OCI-LY3 (cell line): ENCODE results near the gene GPATCH8.
"Not testable (repeated sequence)": the region's sequence is repeated elsewhere in the genome, so short reads cannot be mapped to it uniquely, and the experiment has no call there.

Experiments
- H2AFZ ChIP-seq: fragments of 200-600, 300-600 bp; shearing (Covaris generic); 2 replicates; pipeline ENCODE4 v1.6.0; 2014; ENCODE audit warnings: antibody characterized with exemption, low read depth, low read length
- H3K27ac ChIP-seq: fragments of 200-600, 300-600 bp; sonication (generic); 2 replicates; pipeline ENCODE4 v1.5.1; 2014; ENCODE audit warnings: mild to moderate bottlenecking, low read length, moderate library complexity, mixed read lengths
- H3K27me3 ChIP-seq: fragments of 200-600, 300-600 bp; sonication (generic); 2 replicates; pipeline ENCODE4 v1.6.1; 2014; ENCODE audit warnings: low read depth, low read length, mixed read lengths
- H3K36me3 ChIP-seq: fragments of 200-600, 300-600 bp; sonication (generic); replicated peaks from 2 replicates; pipeline ENCODE3; 2014; ENCODE audit warnings: low read depth, low read length, mixed read lengths
- H3K4me1 ChIP-seq: fragments of 300-600, 200-600 bp; sonication (generic); 2 replicates; pipeline ENCODE4 v1.6.1; 2014; ENCODE audit warnings: low read length, mixed read lengths
- H3K4me2 ChIP-seq: fragments of 200-600, 300-600 bp; sonication (generic); 2 replicates; pipeline ENCODE4 v1.6.1; 2014; ENCODE audit warnings: low read length, mixed read lengths
- H3K4me3 ChIP-seq: fragments of 300-600, 200-600 bp; sonication (generic); 2 replicates; pipeline ENCODE4 v1.5.1; 2014; ENCODE audit warnings: antibody characterized with exemption, mild to moderate bottlenecking, low read length, moderate library complexity
- H3K79me2 ChIP-seq: fragments of 300-600, 200-600 bp; shearing (Covaris generic); 2 replicates; pipeline ENCODE4 v1.6.1; 2014; ENCODE audit warnings: mild to moderate bottlenecking, low read length, mixed read lengths
- H3K9ac ChIP-seq: fragments of 300-600, 200-600 bp; shearing (Covaris generic); 2 replicates; pipeline ENCODE4 v1.6.0; 2014; ENCODE audit warnings: mild to moderate bottlenecking, low read length, moderate library complexity
- H3K9me3 ChIP-seq: fragments of 200-600, 300-600 bp; shearing (Covaris generic); 2 replicates; pipeline ENCODE4 v1.6.1; 2014; ENCODE audit warnings: low read length, mixed read lengths; ENCODE audit not compliant: insufficient read depth
- H4K20me1 ChIP-seq: fragments of 200-600, 300-600 bp; sonication (generic); 2 replicates; pipeline ENCODE4 v1.6.1; 2016; ENCODE audit warnings: low read length, mixed read lengths; ENCODE audit not compliant: insufficient read depth
- EZH2phosphoT487 ChIP-seq: fragments of 200-600 bp; shearing (Covaris generic); IDR thresholded peaks from 2 replicates; pipeline ENCODE4 v1.6.1; 2018; ENCODE audit warnings: antibody characterized with exemption, mixed run types, low read depth
- TF ChIP-seq, protein P1 (sequence below): fragments of 200-600, 300-600 bp; sonication (generic); IDR thresholded peaks from 2 replicates; pipeline ENCODE4 v1.5.1; 2014; ENCODE audit warnings: antibody characterized with exemption, low read length, low read depth

GPATCH8 gene

DNA sequence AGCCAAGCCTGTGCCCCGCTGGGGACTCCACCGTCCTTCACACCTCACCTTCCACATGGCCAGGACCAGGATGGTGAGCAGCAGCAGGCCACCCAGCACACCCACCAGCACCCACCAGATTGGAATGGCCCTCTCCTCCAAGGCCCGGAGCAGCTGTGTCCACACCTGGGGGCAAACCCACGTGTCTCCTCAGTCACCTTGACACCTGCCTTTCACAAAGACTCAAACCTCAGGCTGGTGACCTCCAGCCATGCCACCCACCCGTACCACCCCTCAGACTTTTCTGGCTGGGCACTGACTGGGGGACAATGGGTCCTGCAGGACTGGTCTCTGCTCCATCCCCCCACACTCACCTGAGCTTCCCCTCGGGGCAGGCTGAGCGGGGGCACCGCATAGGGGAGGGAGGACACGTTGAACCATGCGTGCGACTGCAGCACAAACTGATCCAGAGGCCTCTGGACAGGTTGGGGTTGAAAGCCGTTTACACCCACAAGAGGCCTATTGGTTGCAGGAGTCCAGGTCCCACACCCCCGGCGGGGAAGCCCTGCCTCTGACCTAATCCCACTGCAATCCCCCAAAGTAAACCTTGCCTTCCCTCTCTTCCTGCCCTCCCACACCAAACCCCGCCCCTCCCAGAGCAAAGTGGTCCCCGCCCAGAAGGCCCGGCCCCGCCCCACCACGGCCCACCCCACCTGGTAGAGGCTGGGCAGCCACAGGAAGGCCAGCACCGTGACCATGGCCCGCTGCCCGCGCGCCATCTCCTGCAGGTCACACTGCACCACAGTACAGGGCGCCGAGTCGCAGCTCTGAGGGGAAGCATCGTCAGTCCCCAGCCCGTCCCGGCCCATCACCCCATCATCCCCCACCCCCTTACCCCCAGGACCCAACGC lies 128.7 kb downstream of the GPATCH8 start:
- no peak for TF ChIP-seq EZH2phosphoT487
- TF ChIP-seq, protein P1, sequence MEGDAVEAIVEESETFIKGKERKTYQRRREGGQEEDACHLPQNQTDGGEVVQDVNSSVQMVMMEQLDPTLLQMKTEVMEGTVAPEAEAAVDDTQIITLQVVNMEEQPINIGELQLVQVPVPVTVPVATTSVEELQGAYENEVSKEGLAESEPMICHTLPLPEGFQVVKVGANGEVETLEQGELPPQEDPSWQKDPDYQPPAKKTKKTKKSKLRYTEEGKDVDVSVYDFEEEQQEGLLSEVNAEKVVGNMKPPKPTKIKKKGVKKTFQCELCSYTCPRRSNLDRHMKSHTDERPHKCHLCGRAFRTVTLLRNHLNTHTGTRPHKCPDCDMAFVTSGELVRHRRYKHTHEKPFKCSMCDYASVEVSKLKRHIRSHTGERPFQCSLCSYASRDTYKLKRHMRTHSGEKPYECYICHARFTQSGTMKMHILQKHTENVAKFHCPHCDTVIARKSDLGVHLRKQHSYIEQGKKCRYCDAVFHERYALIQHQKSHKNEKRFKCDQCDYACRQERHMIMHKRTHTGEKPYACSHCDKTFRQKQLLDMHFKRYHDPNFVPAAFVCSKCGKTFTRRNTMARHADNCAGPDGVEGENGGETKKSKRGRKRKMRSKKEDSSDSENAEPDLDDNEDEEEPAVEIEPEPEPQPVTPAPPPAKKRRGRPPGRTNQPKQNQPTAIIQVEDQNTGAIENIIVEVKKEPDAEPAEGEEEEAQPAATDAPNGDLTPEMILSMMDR: no peak
- Histone ChIP-seq H3K9me3 (no peaks in the 10 kb centered on the region), H3K9ac (no peak overlapping the region), H3K4me2 (peak overlapping the region; percentile 41), H3K4me1 (no peaks in the 10 kb centered on the region), H3K4me3 (peak overlapping the region; percentile 27; the same call in 1 of the 2 replicates), H3K27me3 (no peaks in the 10 kb centered on the region), H3K36me3 (no peaks in the 10 kb centered on the region), H3K79me2 (no peaks in the 10 kb centered on the region), H2AFZ (no peak overlapping the region; the same call in 1 of the 2 replicates), H4K20me1 (no peaks in the 10 kb centered on the region), H3K27ac (no peak overlapping the region)

DNA sequence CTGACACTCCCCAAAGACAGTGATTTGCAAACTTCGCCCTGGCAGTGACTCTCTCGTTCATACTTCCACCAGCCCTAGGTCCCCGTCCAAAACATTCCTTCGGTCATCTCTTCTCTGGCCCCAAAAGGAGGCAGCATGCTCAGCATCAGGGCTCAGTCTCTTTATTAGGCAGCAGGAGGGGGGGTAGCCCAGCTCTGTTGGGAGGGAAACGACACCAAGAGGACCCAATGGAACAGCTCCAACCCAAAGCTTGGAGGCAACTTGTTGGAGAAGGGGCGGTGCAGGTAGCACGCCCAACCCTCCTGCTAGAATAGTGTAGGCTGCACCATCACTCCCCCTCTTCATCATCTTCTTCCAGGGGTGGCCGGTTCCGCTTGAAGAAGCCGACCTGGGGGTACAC lies 131.2 kb downstream of the GPATCH8 start:
- H3K27me3 ChIP-seq: peaks cover 6% of the 10 kb centered on the region

DNA sequence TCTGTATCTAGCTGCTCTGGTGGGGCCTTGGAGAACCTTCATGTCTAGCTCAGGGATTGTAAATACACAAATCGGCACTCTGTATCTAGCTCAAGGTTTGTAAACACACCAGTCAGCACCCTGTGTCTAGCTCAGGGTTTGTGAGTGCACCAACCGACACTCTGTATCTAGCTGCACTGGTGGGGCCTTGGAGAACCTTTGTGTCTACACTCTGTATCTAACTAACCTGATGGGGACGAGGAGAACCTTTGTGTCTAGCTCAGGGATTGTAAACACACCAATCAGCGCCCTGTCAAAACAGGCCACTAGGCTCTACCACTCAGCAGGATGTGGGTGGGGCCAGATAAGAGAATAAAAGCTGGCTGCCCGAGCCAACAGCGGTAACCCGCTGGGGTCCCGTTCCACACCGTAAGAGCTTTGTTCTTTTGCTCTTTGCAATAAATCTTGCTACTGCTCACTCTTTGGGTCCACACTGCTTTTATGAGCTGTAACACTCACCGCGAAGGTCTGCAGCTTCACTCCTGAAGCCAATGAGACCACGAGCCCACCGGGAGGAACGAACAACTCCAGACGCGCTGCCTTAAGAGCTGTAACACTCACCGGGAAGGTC lies 133.7 kb downstream of the GPATCH8 start:
- H3K9ac ChIP-seq, H3K79me2 ChIP-seq, H3K36me3 ChIP-seq, H4K20me1 ChIP-seq, H2AFZ ChIP-seq, H3K4me3 ChIP-seq, H3K4me2 ChIP-seq, H3K4me1 ChIP-seq, H3K27ac ChIP-seq, H3K9me3 ChIP-seq: not testable (repeated sequence)
- H3K27me3 ChIP-seq: peaks cover 19% of the 10 kb centered on the region

More for the DNA sequence above, 131.2 kb downstream of the GPATCH8 start:
- Histone ChIP-seq H3K9me3 (no peaks in the 10 kb centered on the region), H3K9ac (no peak overlapping the region), H2AFZ (no peak overlapping the region), H3K4me2 (no peak overlapping the region), H4K20me1 (no peaks in the 10 kb centered on the region), H3K27ac (no peak overlapping the region), H3K79me2 (no peaks in the 10 kb centered on the region), H3K4me3 (no peak overlapping the region), H3K36me3 (no peaks in the 10 kb centered on the region), H3K4me1 (no peaks in the 10 kb centered on the region)
- no peak for TF ChIP-seq EZH2phosphoT487

DNA sequence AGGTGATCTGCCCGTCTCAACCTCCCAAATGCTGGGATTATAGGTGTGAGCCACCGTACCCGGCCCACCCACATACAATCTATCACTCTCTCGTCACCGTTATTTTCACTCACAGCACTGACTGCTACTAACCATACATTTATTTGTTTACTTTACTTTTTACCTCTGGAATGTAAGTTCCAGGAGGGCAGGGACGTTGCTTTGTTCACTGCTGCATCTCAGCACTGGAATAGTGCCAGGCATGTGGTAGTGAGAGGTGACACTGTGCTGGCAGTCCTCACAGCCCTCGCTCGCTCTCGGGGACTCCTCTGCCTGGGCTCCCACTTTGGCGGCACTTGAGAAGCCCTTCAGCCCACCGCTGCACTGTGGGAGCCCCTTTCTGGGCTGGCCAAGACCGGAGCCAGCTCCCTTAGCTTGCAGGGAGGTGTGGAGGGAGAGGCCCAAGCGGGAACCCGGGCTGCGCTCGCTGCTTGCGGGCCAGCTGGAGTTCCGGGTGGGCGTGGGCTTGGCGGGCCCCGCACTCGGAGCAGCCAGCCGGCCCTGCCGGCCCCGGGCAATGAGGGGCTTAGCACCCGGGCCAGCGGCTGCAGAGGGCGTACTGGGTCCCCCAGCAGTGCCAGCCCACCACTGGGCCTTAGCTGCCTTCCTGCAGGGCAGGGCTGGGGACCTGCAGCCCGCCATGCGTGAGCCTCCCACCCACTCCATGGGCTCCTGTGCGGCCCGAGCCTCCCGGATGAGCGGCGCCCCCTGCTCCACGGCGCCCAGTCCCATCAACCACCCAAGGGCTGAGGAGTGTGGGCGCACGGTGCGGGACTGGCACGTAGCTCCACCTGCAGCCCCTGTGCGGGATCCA lies 134.6 kb downstream of the GPATCH8 start:
- H3K4me1 ChIP-seq, H3K27ac ChIP-seq, H3K79me2 ChIP-seq, H4K20me1 ChIP-seq, H3K4me2 ChIP-seq, H2AFZ ChIP-seq, H3K4me3 ChIP-seq, H3K36me3 ChIP-seq, H3K9me3 ChIP-seq, H3K9ac ChIP-seq: not testable (repeated sequence)
- peaks cover 19% of the 10 kb centered on the region for H3K27me3 ChIP-seq

DNA sequence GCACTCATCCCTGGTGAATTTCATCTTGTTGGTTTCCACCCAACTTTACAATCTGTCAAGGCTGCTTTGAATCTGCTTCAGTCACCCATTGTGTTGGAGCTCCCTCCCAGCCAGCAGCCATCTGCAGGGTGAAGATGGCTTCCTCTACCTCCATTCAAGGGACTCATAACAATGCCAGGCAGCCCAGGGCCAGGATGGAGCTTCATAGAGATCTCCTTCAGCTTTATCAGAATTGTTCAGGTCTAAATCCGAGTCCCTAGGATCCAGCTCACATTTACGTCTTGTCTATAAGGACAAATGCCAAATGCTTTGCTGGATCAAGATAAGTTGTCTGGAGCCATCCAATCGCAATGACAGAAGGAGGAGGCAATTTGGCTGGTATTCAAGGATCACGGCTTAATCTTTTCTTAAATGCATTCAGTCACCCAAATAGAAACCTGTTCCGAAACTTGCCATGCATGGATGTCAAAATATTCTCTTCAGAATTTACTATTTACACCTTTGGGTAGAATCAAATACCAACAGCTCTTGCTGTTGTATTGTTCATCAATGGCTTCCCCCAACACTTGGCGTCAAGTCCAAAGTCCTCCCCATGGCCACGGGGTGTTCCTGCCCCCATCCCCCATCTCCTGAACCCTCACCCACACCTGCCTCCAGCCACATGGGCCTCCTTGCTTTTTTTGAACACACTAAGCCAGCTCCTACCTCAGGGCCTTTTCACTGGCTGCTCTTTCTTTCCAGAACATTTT lies 135.8 kb downstream of the GPATCH8 start:
- Histone ChIP-seq H3K4me2 (no peak overlapping the region), H3K9me3 (no peaks in the 10 kb centered on the region), H3K4me1 (peaks cover 4% of the 10 kb centered on the region), H3K79me2 (no peaks in the 10 kb centered on the region), H3K36me3 (no peaks in the 10 kb centered on the region), H3K9ac (no peak overlapping the region), H3K27me3 (peaks cover 19% of the 10 kb centered on the region), H3K27ac (no peak overlapping the region), H2AFZ (no peak overlapping the region), H3K4me3 (no peak overlapping the region), H4K20me1 (no peaks in the 10 kb centered on the region)
- TF ChIP-seq, protein P1: no peak
- TF ChIP-seq EZH2phosphoT487: no peak

DNA sequence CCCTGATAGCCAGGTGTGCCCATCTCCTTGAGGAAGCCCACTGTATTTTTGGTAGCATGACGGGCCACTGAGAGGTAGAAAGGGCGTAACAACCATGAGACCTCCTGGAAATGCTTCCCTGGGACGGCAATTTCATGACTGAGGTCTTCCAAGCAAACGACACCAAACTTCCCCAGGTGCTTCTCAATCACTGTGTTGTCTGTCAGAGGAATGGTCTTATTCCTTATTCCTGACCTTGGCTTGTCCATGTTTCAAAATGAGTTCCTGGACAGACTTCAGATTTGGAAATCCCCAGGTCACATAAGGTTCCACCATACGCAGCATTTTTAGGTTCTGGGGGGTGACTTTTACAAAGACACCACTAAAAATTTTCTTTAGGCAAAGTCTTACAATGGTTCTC lies 138.2 kb downstream of the GPATCH8 start:
- H3K27ac ChIP-seq, H4K20me1 ChIP-seq, H3K79me2 ChIP-seq, H3K36me3 ChIP-seq, H3K9me3 ChIP-seq, H3K9ac ChIP-seq, H3K4me3 ChIP-seq, H2AFZ ChIP-seq, H3K4me1 ChIP-seq, H3K4me2 ChIP-seq: not testable (repeated sequence)
- peaks cover 19% of the 10 kb centered on the region for H3K27me3 ChIP-seq
